GM23338 (cell line): ENCODE data around the gene CPM. TPM values are rescaled to one million over a fixed set of nuclear protein-coding genes. Genes with fewer than 3 reads are reported as not detected.

Source experiments
- ATAC-seq: fragments of 200-7000 bp; cut with Tn5 transposase; 3 replicates; pipeline ENCODE4 v1.9.1; 2020
- DNase-seq: peaks from one replicate; pipeline ENCODE4 v3.0.0-alpha.2; 2015; ENCODE audit warnings: low spot score
- H2AFZ ChIP-seq: fragments of 200-600 bp; sonication (generic); 2 replicates; pipeline ENCODE4 v1.8.0; 2016; ENCODE audit warnings: antibody characterized with exemption, mild to moderate bottlenecking, moderate library complexity
- H3F3A ChIP-seq: fragments of 200-600 bp; sonication (generic); replicated peaks from 2 replicates; pipeline ENCODE4 v1.8.0; 2017; ENCODE audit warnings: antibody characterized with exemption, mixed run types, low read depth
- H3K27ac ChIP-seq: fragments of 200-600 bp; sonication (generic); 2 replicates; pipeline ENCODE4 v1.6.1; 2016; ENCODE audit warnings: low read depth
- H3K27me3 ChIP-seq: fragments of 200-600 bp; sonication (generic); 2 replicates; pipeline ENCODE4 v1.8.0; 2016; ENCODE audit warnings: mild to moderate bottlenecking, mixed run types, moderate library complexity; ENCODE audit not compliant: insufficient read depth
- H3K36me3 ChIP-seq: fragments of 200-600 bp; sonication (generic); 2 replicates; pipeline ENCODE4 v1.8.0; 2016; ENCODE audit warnings: mild to moderate bottlenecking; ENCODE audit not compliant: insufficient read depth
- H3K4me1 ChIP-seq: fragments of 200-600 bp; sonication (generic); 2 replicates; pipeline ENCODE4 v1.8.0; 2016; ENCODE audit warnings: mild to moderate bottlenecking, moderate library complexity; ENCODE audit not compliant: insufficient read depth
- H3K4me2 ChIP-seq: fragments of 200-600 bp; sonication (generic); 2 replicates; pipeline ENCODE4 v1.7.1; 2017; ENCODE audit warnings: mixed run types
- H3K4me3 ChIP-seq: fragments of 200-600 bp; sonication (generic); 2 replicates; pipeline ENCODE4 v1.6.1; 2016; ENCODE audit warnings: mixed run types
- H3K79me2 ChIP-seq: fragments of 200-600 bp; sonication (generic); replicated peaks from 2 replicates; pipeline ENCODE4 v1.8.0; 2017; ENCODE audit warnings: mild to moderate bottlenecking; ENCODE audit not compliant: insufficient read depth
- H3K9me2 ChIP-seq: fragments of 200-600 bp; sonication (generic); 2 replicates; pipeline ENCODE4 v1.8.0; 2017; ENCODE audit not compliant: insufficient read depth
- H4K20me1 ChIP-seq: fragments of 200-600 bp; sonication (generic); replicated peaks from 2 replicates; pipeline ENCODE4 v1.8.0; 2017; ENCODE audit warnings: mild to moderate bottlenecking; ENCODE audit not compliant: insufficient read depth
- H3K27ac Mint-ChIP-seq: 2 replicates; pipeline ENCODE4 v1.8.0; 2020; ENCODE audit warnings: inconsistent platforms, mild to moderate bottlenecking, moderate library complexity, mixed read lengths
- H3K27me3 Mint-ChIP-seq: 3 replicates; pipeline ENCODE4 v1.8.0; 2022; ENCODE audit warnings: low read depth, mild to moderate bottlenecking, moderate library complexity, mixed read lengths, inconsistent platforms; ENCODE audit not compliant: insufficient read depth, poor library complexity
- H3K36me3 Mint-ChIP-seq: 3 replicates; pipeline ENCODE4 v1.8.0; 2021; ENCODE audit warnings: low read depth, mild to moderate bottlenecking, inconsistent platforms, moderate library complexity, mixed read lengths
- H3K4me1 Mint-ChIP-seq: 3 replicates; pipeline ENCODE4 v1.8.0; 2020; ENCODE audit warnings: mild to moderate bottlenecking, inconsistent platforms, mixed read lengths
- H3K4me3 Mint-ChIP-seq: 3 replicates; pipeline ENCODE4 v1.8.0; 2021; ENCODE audit warnings: moderate library complexity, mild to moderate bottlenecking, inconsistent platforms, mixed read lengths
- H3K9me3 Mint-ChIP-seq: 3 replicates; pipeline ENCODE4 v1.8.0; 2020; ENCODE audit warnings: moderate library complexity, mild to moderate bottlenecking, inconsistent platforms, mixed read lengths
- CREB1 ChIP-seq: fragments of 250-450 bp; sonication (Bioruptor Pico); IDR thresholded peaks from 2 replicates; pipeline ENCODE4 v1.5.0; 2020; ENCODE audit warnings: low read depth, mild to moderate bottlenecking, moderate library complexity
- EZH2 ChIP-seq: fragments of 200-600 bp; sonication (generic); IDR thresholded peaks from one replicate; pipeline ENCODE4 v1.8.0; 2017; ENCODE audit warnings: antibody characterized with exemption, mild to moderate bottlenecking, low read depth; ENCODE audit not compliant: unreplicated experiment
- EZH2phosphoT487 ChIP-seq: fragments of 200-600 bp; sonication (generic); IDR thresholded peaks from one replicate; pipeline ENCODE4 v1.8.1; 2018; ENCODE audit warnings: antibody characterized with exemption; ENCODE audit not compliant: unreplicated experiment
- JUNB ChIP-seq: IDR thresholded peaks from one replicate; pipeline ENCODE4 v1.6.1; 2016; ENCODE audit warnings: antibody characterized with exemption; ENCODE audit not compliant: unreplicated experiment
- NANOG ChIP-seq: IDR thresholded peaks from 2 replicates; pipeline ENCODE4 v1.6.1; 2016; ENCODE audit warnings: antibody characterized with exemption, borderline replicate concordance
- POLR2AphosphoS5 ChIP-seq: IDR thresholded peaks from 2 replicates; pipeline ENCODE4 v1.6.1; 2016; ENCODE audit warnings: antibody characterized with exemption, low read depth
- STAT1 ChIP-seq: IDR thresholded peaks from one replicate; pipeline ENCODE4 v1.6.1; 2016; ENCODE audit warnings: antibody characterized with exemption; ENCODE audit not compliant: unreplicated experiment
- ZNF114 ChIP-seq: fragments of 250-450 bp; sonication (Bioruptor Pico); IDR thresholded peaks from 2 replicates; pipeline ENCODE4 v1.5.0; 2020; ENCODE audit warnings: mild to moderate bottlenecking, moderate library complexity
- ZNF331 ChIP-seq: fragments of 250-450 bp; sonication (Bioruptor Pico); IDR thresholded peaks from 2 replicates; pipeline ENCODE4 v1.5.0; 2020; ENCODE audit warnings: low read depth, mild to moderate bottlenecking, moderate library complexity
- polyA plus RNA-seq: library from polyadenylated mRNA; unstranded; fragments of >200 nt; fragmentation: Nextera tagmentation; extraction: Ambion mirVana; gene quantifications from 2 replicates; pipeline ENCODE4 v1.2.1, GENCODE V29; 2016
- total RNA-seq: library from RNA; depleted of rRNA; stranded (reverse); fragments of >200 nt; shearing (Covaris generic); gene quantifications from 2 replicates; pipeline ENCODE4 v1.2.3, GENCODE V29; 2014
- TF ChIP-seq, protein P1 (sequence below), 2 experiments: fragments of 200-600 bp in 1 of 2; sonication (generic) in 1 of 2; conservative IDR thresholded peaks; 2 replicates each; pipeline versions ENCODE4 v1.5.1 to v1.6.1; 2016 to 2017; ENCODE audit warnings: antibody characterized with exemption in 2 of 2, low read depth in 2 of 2, mild to moderate bottlenecking in 2 of 2, moderate library complexity in 1 of 2
- TF ChIP-seq, protein P2 (sequence below): IDR thresholded peaks from 2 replicates; pipeline ENCODE4 v1.6.1; 2016; ENCODE audit warnings: antibody characterized with exemption
- TF ChIP-seq, protein P3 (sequence below): IDR thresholded peaks from one replicate; pipeline ENCODE4 v1.6.1; 2018; ENCODE audit warnings: antibody characterized with exemption; ENCODE audit not compliant: unreplicated experiment
- TF ChIP-seq, protein P4 (sequence below): fragments of 250-450 bp; sonication (Bioruptor Pico); IDR thresholded peaks from 2 replicates; pipeline ENCODE4 v1.5.0; 2020; ENCODE audit warnings: mild to moderate bottlenecking, moderate library complexity

The CPM gene
- total and polyA plus RNA-seq, 2 experiments from 2014 or later = 0.37 to 5.8 TPM

DNA sequence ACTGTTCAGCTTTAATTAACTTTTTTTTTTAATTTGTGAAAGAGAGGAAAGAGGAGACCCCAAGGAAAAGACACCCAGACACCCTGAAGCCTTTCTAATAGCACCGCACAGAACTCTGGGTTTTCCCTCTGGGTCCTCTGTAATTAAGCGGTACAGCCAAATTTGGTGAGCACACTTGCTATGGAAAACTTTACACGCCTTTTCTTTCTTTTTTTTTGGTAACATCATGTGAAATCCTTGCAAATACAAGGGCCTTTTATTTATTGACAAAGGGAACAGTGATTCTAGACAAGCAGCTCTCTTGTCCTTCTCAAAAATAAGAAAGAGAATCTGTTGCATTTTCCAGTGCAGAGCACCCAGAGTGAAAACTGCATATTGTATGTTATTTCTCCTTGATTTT, 44.4 kb upstream of the CPM start:
- Histone ChIP-seq H3F3A (no peaks in the 10 kb centered on the region), H2AFZ (peak overlapping the region; percentile 92; the same call in 1 of the 2 replicates), H3K4me1 (peaks cover 13% of the 10 kb centered on the region), H3K4me3 (no peak overlapping the region), H3K27me3 (no peaks in the 10 kb centered on the region), H3K4me2 (no peak overlapping the region), H3K27ac (no peak overlapping the region), H3K9me2 (0 out of 2 replicates have a peak, but pooled peaks cover 1% of the 10 kb centered on the region), H3K36me3 (no peaks in the 10 kb centered on the region), H4K20me1 (no peaks in the 10 kb centered on the region), H3K79me2 (no peaks in the 10 kb centered on the region)
- no peak for ATAC-seq
- Mint-ChIP-seq H3K27me3 (no peaks in the 10 kb centered on the region), H3K36me3 (no peaks in the 10 kb centered on the region), H3K4me3 (no peak overlapping the region), H3K9me3 (no peaks in the 10 kb centered on the region; the same call in 2 of the 3 replicates), H3K27ac (no peak overlapping the region), H3K4me1 (peaks cover 12% of the 10 kb centered on the region)
- no peak for DNase-seq
- no peak for TF ChIP-seq CREB1 (CRISPR knock-in tag)
- TF ChIP-seq, protein P1, sequence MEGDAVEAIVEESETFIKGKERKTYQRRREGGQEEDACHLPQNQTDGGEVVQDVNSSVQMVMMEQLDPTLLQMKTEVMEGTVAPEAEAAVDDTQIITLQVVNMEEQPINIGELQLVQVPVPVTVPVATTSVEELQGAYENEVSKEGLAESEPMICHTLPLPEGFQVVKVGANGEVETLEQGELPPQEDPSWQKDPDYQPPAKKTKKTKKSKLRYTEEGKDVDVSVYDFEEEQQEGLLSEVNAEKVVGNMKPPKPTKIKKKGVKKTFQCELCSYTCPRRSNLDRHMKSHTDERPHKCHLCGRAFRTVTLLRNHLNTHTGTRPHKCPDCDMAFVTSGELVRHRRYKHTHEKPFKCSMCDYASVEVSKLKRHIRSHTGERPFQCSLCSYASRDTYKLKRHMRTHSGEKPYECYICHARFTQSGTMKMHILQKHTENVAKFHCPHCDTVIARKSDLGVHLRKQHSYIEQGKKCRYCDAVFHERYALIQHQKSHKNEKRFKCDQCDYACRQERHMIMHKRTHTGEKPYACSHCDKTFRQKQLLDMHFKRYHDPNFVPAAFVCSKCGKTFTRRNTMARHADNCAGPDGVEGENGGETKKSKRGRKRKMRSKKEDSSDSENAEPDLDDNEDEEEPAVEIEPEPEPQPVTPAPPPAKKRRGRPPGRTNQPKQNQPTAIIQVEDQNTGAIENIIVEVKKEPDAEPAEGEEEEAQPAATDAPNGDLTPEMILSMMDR (conservative IDR thresholded peaks at IDR 0.05; ENCODE audit: low read depth in 2 of 2) = no peak
- TF ChIP-seq, protein P2, sequence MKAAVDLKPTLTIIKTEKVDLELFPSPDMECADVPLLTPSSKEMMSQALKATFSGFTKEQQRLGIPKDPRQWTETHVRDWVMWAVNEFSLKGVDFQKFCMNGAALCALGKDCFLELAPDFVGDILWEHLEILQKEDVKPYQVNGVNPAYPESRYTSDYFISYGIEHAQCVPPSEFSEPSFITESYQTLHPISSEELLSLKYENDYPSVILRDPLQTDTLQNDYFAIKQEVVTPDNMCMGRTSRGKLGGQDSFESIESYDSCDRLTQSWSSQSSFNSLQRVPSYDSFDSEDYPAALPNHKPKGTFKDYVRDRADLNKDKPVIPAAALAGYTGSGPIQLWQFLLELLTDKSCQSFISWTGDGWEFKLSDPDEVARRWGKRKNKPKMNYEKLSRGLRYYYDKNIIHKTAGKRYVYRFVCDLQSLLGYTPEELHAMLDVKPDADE = no peak
- TF ChIP-seq JUNB = no peak
- no peak for TF ChIP-seq NANOG
- TF ChIP-seq STAT1 = no peak
- TF ChIP-seq ZNF114 (CRISPR knock-in tag) = no peak
- TF ChIP-seq EZH2 = no peak
- TF ChIP-seq EZH2phosphoT487 = no peak
- TF ChIP-seq, protein P3, sequence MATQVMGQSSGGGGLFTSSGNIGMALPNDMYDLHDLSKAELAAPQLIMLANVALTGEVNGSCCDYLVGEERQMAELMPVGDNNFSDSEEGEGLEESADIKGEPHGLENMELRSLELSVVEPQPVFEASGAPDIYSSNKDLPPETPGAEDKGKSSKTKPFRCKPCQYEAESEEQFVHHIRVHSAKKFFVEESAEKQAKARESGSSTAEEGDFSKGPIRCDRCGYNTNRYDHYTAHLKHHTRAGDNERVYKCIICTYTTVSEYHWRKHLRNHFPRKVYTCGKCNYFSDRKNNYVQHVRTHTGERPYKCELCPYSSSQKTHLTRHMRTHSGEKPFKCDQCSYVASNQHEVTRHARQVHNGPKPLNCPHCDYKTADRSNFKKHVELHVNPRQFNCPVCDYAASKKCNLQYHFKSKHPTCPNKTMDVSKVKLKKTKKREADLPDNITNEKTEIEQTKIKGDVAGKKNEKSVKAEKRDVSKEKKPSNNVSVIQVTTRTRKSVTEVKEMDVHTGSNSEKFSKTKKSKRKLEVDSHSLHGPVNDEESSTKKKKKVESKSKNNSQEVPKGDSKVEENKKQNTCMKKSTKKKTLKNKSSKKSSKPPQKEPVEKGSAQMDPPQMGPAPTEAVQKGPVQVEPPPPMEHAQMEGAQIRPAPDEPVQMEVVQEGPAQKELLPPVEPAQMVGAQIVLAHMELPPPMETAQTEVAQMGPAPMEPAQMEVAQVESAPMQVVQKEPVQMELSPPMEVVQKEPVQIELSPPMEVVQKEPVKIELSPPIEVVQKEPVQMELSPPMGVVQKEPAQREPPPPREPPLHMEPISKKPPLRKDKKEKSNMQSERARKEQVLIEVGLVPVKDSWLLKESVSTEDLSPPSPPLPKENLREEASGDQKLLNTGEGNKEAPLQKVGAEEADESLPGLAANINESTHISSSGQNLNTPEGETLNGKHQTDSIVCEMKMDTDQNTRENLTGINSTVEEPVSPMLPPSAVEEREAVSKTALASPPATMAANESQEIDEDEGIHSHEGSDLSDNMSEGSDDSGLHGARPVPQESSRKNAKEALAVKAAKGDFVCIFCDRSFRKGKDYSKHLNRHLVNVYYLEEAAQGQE = no peak
- TF ChIP-seq, protein P4, sequence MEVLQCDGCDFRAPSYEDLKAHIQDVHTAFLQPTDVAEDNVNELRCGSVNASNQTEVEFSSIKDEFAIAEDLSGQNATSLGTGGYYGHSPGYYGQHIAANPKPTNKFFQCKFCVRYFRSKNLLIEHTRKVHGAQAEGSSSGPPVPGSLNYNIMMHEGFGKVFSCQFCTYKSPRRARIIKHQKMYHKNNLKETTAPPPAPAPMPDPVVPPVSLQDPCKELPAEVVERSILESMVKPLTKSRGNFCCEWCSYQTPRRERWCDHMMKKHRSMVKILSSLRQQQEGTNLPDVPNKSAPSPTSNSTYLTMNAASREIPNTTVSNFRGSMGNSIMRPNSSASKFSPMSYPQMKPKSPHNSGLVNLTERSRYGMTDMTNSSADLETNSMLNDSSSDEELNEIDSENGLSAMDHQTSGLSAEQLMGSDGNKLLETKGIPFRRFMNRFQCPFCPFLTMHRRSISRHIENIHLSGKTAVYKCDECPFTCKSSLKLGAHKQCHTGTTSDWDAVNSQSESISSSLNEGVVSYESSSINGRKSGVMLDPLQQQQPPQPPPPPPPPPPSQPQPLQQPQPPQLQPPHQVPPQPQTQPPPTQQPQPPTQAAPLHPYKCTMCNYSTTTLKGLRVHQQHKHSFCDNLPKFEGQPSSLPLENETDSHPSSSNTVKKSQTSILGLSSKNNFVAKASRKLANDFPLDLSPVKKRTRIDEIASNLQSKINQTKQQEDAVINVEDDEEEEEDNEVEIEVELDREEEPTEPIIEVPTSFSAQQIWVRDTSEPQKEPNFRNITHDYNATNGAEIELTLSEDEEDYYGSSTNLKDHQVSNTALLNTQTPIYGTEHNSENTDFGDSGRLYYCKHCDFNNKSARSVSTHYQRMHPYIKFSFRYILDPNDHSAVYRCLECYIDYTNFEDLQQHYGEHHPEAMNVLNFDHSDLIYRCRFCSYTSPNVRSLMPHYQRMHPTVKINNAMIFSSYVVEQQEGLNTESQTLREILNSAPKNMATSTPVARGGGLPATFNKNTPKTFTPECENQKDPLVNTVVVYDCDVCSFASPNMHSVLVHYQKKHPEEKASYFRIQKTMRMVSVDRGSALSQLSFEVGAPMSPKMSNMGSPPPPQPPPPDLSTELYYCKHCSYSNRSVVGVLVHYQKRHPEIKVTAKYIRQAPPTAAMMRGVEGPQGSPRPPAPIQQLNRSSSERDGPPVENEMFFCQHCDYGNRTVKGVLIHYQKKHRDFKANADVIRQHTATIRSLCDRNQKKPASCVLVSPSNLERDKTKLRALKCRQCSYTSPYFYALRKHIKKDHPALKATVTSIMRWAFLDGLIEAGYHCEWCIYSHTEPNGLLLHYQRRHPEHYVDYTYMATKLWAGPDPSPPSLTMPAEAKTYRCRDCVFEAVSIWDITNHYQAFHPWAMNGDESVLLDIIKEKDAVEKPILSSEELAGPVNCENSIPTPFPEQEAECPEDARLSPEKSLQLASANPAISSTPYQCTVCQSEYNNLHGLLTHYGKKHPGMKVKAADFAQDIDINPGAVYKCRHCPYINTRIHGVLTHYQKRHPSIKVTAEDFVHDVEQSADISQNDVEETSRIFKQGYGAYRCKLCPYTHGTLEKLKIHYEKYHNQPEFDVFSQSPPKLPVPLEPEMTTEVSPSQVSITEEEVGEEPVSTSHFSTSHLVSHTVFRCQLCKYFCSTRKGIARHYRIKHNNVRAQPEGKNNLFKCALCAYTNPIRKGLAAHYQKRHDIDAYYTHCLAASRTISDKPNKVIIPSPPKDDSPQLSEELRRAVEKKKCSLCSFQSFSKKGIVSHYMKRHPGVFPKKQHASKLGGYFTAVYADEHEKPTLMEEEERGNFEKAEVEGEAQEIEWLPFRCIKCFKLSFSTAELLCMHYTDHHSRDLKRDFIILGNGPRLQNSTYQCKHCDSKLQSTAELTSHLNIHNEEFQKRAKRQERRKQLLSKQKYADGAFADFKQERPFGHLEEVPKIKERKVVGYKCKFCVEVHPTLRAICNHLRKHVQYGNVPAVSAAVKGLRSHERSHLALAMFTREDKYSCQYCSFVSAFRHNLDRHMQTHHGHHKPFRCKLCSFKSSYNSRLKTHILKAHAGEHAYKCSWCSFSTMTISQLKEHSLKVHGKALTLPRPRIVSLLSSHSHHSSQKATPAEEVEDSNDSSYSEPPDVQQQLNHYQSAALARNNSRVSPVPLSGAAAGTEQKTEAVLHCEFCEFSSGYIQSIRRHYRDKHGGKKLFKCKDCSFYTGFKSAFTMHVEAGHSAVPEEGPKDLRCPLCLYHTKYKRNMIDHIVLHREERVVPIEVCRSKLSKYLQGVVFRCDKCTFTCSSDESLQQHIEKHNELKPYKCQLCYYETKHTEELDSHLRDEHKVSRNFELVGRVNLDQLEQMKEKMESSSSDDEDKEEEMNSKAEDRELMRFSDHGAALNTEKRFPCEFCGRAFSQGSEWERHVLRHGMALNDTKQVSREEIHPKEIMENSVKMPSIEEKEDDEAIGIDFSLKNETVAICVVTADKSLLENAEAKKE (CRISPR knock-in tag) = no peak
- TF ChIP-seq ZNF331 (CRISPR knock-in tag) = no peak
- TF ChIP-seq POLR2AphosphoS5 = no peak
